SK-N-MC (cell line): ENCODE results near the gene STARD13.

ENCODE experiments used
- DNase-seq: peaks from one replicate; pipeline ENCODE4 v3.0.0-alpha.2; 2011; ENCODE audit warnings: low read depth, low spot score
- H3K27ac ChIP-seq: fragments of 200-600 bp; sonication (generic); 2 replicates; pipeline ENCODE4 v1.5.1; 2016; ENCODE audit warnings: mixed run types
- H3K36me3 ChIP-seq: fragments of 200-600 bp; sonication (generic); 2 replicates; pipeline ENCODE4 v1.6.1; 2017; ENCODE audit warnings: antibody characterized with exemption, low read length, mixed read lengths; ENCODE audit not compliant: insufficient read depth
- H3K4me3 ChIP-seq: fragments of 200-600 bp; sonication (generic); 2 replicates; pipeline ENCODE4 v1.5.1; 2016
- H3K9ac ChIP-seq: fragments of 200-600 bp; sonication (generic); 2 replicates; pipeline ENCODE4 v1.8.0; 2017; ENCODE audit warnings: mixed run types, mixed read lengths; ENCODE audit not compliant: insufficient read length
- H3K9me3 ChIP-seq: fragments of 200-600 bp; sonication (generic); 2 replicates; pipeline ENCODE4 v1.6.1; 2017; ENCODE audit warnings: low read depth, mild to moderate bottlenecking, antibody characterized with exemption, low read length, moderate library complexity, mixed read lengths
- EZH2 ChIP-seq: fragments of 200-600 bp; sonication (generic); IDR thresholded peaks from one replicate; pipeline ENCODE4 v1.6.1; 2017; ENCODE audit warnings: antibody characterized with exemption
- FOXP2 ChIP-seq: optimal IDR thresholded peaks from 2 replicates; pipeline ENCODE3; 2011; ENCODE audit warnings: mild to moderate bottlenecking, moderate library complexity; ENCODE audit not compliant: insufficient read depth; ENCODE audit errors: extremely low read length, control extremely low read depth
- POLR2AphosphoS5 ChIP-seq: IDR thresholded peaks from 2 replicates; pipeline ENCODE4 v1.6.1; 2012; ENCODE audit warnings: mild to moderate bottlenecking, low read depth, low read length, borderline replicate concordance

STARD13 gene

GRCh38 chr13:33076001-33076992 lies 209.3 kb downstream of the STARD13 start:
- TF ChIP-seq EZH2 = no peak
- no peak for TF ChIP-seq POLR2AphosphoS5
- TF ChIP-seq FOXP2 = no peak
- Histone ChIP-seq H3K27ac (no peak overlapping the region), H3K9ac (no peak overlapping the region), H3K4me3 (no peak overlapping the region), H3K36me3 (no peaks in the 10 kb centered on the region), H3K9me3 (no peaks in the 10 kb centered on the region)
- no peak for DNase-seq

GRCh38 chr13:33073338-33073737 lies 212.2 kb downstream of the STARD13 start:
- no peak for TF ChIP-seq FOXP2
- TF ChIP-seq POLR2AphosphoS5 = no peak
- TF ChIP-seq EZH2 = no peak
- no peak for DNase-seq

GRCh38 chr13:33072759-33073158 lies 212.8 kb downstream of the STARD13 start:
- DNase-seq = no peak
- Histone ChIP-seq H3K9ac (no peak overlapping the region), H3K9me3 (no peaks in the 10 kb centered on the region), H3K36me3 (no peaks in the 10 kb centered on the region), H3K27ac (no peak overlapping the region), H3K4me3 (no peak overlapping the region)
- TF ChIP-seq EZH2 = no peak
- TF ChIP-seq FOXP2 = no peak
- TF ChIP-seq POLR2AphosphoS5 = no peak

More at GRCh38 chr13:33073338-33073737, 212.2 kb downstream of the STARD13 start:
- Histone ChIP-seq H3K9me3 (no peaks in the 10 kb centered on the region), H3K9ac (no peak overlapping the region), H3K27ac (no peak overlapping the region), H3K36me3 (no peaks in the 10 kb centered on the region), H3K4me3 (no peak overlapping the region)

GRCh38 chr13:33072282-33072681 lies 213.3 kb downstream of the STARD13 start:
- Histone ChIP-seq H3K9me3 (no peaks in the 10 kb centered on the region), H3K4me3 (no peak overlapping the region), H3K27ac (no peak overlapping the region), H3K36me3 (no peaks in the 10 kb centered on the region), H3K9ac (no peak overlapping the region)
- no peak for DNase-seq
- TF ChIP-seq EZH2 = no peak
- no peak for TF ChIP-seq FOXP2
- TF ChIP-seq POLR2AphosphoS5 = no peak

- TF ChIP-seq EZH2 (no peak), FOXP2 (no peak), POLR2AphosphoS5 (no peak)
- no peaks in the 10 kb centered on the region for H3K36me3 ChIP-seq
- no peaks in the 10 kb centered on the region for H3K9me3 ChIP-seq
- no peak overlapping the region for H3K27ac ChIP-seq
- no peak overlapping the region for H3K4me3 ChIP-seq
- no peak for DNase-seq
- no peak overlapping the region for H3K9ac ChIP-seq
These were observed 214.8 kb downstream of the STARD13 start for GRCh38 chr13:33070713-33071112.

GRCh38 chr13:33069365-33069764 lies 216.2 kb downstream of the STARD13 start:
- no peak for DNase-seq

GRCh38 chr13:33066329-33066728 lies 219.2 kb downstream of the STARD13 start:
- Histone ChIP-seq H3K4me3 (no peak overlapping the region), H3K36me3 (no peaks in the 10 kb centered on the region), H3K9me3 (no peaks in the 10 kb centered on the region), H3K9ac (no peak overlapping the region), H3K27ac (no peak overlapping the region)
- DNase-seq = no peak
- TF ChIP-seq EZH2 = no peak
- no peak for TF ChIP-seq POLR2AphosphoS5
- TF ChIP-seq FOXP2 = no peak

More at GRCh38 chr13:33069365-33069764, 216.2 kb downstream of the STARD13 start:
- H3K9ac ChIP-seq = no peak overlapping the region
- no peak overlapping the region for H3K4me3 ChIP-seq
- H3K9me3 ChIP-seq = no peaks in the 10 kb centered on the region
- TF ChIP-seq POLR2AphosphoS5 (no peak), EZH2 (no peak), FOXP2 (no peak)
- H3K27ac ChIP-seq = no peak overlapping the region
- H3K36me3 ChIP-seq = no peaks in the 10 kb centered on the region

GRCh38 chr13:33060815-33061214 lies 224.7 kb downstream of the STARD13 start:
- Histone ChIP-seq H3K9me3 (no peaks in the 10 kb centered on the region), H3K9ac (no peak overlapping the region), H3K4me3 (no peak overlapping the region), H3K27ac (no peak overlapping the region), H3K36me3 (no peaks in the 10 kb centered on the region)
- no peak for DNase-seq
- TF ChIP-seq EZH2 = no peak
- TF ChIP-seq FOXP2 = no peak
- TF ChIP-seq POLR2AphosphoS5 = no peak

- Histone ChIP-seq H3K9me3 (no peaks in the 10 kb centered on the region), H3K27ac (no peak overlapping the region), H3K36me3 (no peaks in the 10 kb centered on the region), H3K9ac (no peak overlapping the region), H3K4me3 (no peak overlapping the region)
- DNase-seq = no peak
- TF ChIP-seq EZH2 = no peak
- no peak for TF ChIP-seq POLR2AphosphoS5
- no peak for TF ChIP-seq FOXP2
These were observed 226.7 kb downstream of the STARD13 start for GRCh38 chr13:33058776-33059327.
